ENCODE results near the gene GLRA1. TPM values are rescaled to one million over a fixed set of nuclear protein-coding genes. Genes with fewer than 3 reads are reported as not detected.

GLRA1 gene
- total RNA-seq, 1 donor from 2014 or later, result not detected

GRCh38 chr5:151881621-151882225 lies 42.9 kb downstream of the GLRA1 start:
- no peaks in the 10 kb centered on the region for H3K36me3 ChIP-seq (ENCODE audit: control insufficient read depth, insufficient read depth, low read length)

GRCh38 chr5:151880324-151880723 lies 44.3 kb downstream of the GLRA1 start:
- no peak for DNase-seq (ENCODE audit: low read depth)
- TF ChIP-seq CTCF (IDR thresholded peaks at IDR 0.05; ENCODE audit: insufficient read depth, low read length, poor library complexity, severe bottlenecking), result no peak
- no peak overlapping the region for H3K4me3 ChIP-seq (ENCODE audit: low read depth, low read length)
- no peaks in the 10 kb centered on the region for H3K27me3 ChIP-seq (ENCODE audit: control insufficient read depth, insufficient read depth, low read length)
- H3K36me3 ChIP-seq (ENCODE audit: control insufficient read depth, insufficient read depth, low read length), result no peaks in the 10 kb centered on the region

More at GRCh38 chr5:151881621-151882225, 42.9 kb downstream of the GLRA1 start:
- Histone ChIP-seq H3K27me3 (ENCODE audit: control insufficient read depth, insufficient read depth, low read length) (no peaks in the 10 kb centered on the region), H3K4me3 (ENCODE audit: low read depth, low read length) (no peak overlapping the region)
- no peak for TF ChIP-seq CTCF (IDR thresholded peaks at IDR 0.05; ENCODE audit: insufficient read depth, low read length, poor library complexity, severe bottlenecking)
- no peak for DNase-seq (ENCODE audit: low read depth)

- no peak for DNase-seq (ENCODE audit: low read depth)
- Histone ChIP-seq H3K27me3 (ENCODE audit: control insufficient read depth, insufficient read depth, low read length) (no peaks in the 10 kb centered on the region), H3K4me3 (ENCODE audit: low read depth, low read length) (no peak overlapping the region), H3K36me3 (ENCODE audit: control insufficient read depth, insufficient read depth, low read length) (no peaks in the 10 kb centered on the region)
- TF ChIP-seq CTCF (IDR thresholded peaks at IDR 0.05; ENCODE audit: insufficient read depth, low read length, poor library complexity, severe bottlenecking), result no peak
Measured at GRCh38 chr5:151873701-151874100, 51.0 kb downstream of the GLRA1 start.

GRCh38 chr5:151872701-151873100 lies 52.0 kb downstream of the GLRA1 start:
- Histone ChIP-seq H3K27me3 (ENCODE audit: control insufficient read depth, insufficient read depth, low read length) (no peaks in the 10 kb centered on the region), H3K4me3 (ENCODE audit: low read depth, low read length) (no peak overlapping the region), H3K36me3 (ENCODE audit: control insufficient read depth, insufficient read depth, low read length) (no peaks in the 10 kb centered on the region)
- no peak for DNase-seq (ENCODE audit: low read depth)
- no peak for TF ChIP-seq CTCF (IDR thresholded peaks at IDR 0.05; ENCODE audit: insufficient read depth, low read length, poor library complexity, severe bottlenecking)

GRCh38 chr5:151870820-151871219 lies 53.8 kb downstream of the GLRA1 start:
- no peaks in the 10 kb centered on the region for H3K36me3 ChIP-seq (ENCODE audit: control insufficient read depth, insufficient read depth, low read length)
- H3K4me3 ChIP-seq (ENCODE audit: low read depth, low read length), result no peak overlapping the region
- peak; percentile 5 for DNase-seq (ENCODE audit: low read depth)
- H3K27me3 ChIP-seq (ENCODE audit: control insufficient read depth, insufficient read depth, low read length), result no peaks in the 10 kb centered on the region
- TF ChIP-seq CTCF (IDR thresholded peaks at IDR 0.05; ENCODE audit: insufficient read depth, low read length, poor library complexity, severe bottlenecking), result no peak

- no peak overlapping the region for H3K4me3 ChIP-seq (ENCODE audit: low read depth, low read length)
- DNase-seq (ENCODE audit: low read depth), result no peak
- no peaks in the 10 kb centered on the region for H3K27me3 ChIP-seq (ENCODE audit: control insufficient read depth, insufficient read depth, low read length)
- no peak for TF ChIP-seq CTCF (IDR thresholded peaks at IDR 0.05; ENCODE audit: insufficient read depth, low read length, poor library complexity, severe bottlenecking)
- no peaks in the 10 kb centered on the region for H3K36me3 ChIP-seq (ENCODE audit: control insufficient read depth, insufficient read depth, low read length)
Measured at GRCh38 chr5:151870271-151870670, 54.4 kb downstream of the GLRA1 start.
